T-helper 9 cell (primary cell): ENCODE results near the gene TTLL7.
"Not testable (repeated sequence)": the region's sequence is repeated elsewhere in the genome, so short reads cannot be mapped to it uniquely, and the experiment has no call there.

Experiments used
- DNase-seq: peaks from one replicate; pipeline ENCODE4 v3.0.0-alpha.2; 2020

TTLL7 gene

GRCh38 chr1:83996191-83996590 lies 2.7 kb downstream of the TTLL7 start:
- DNase-seq, result no peak

GRCh38 chr1:83995649-83996048 lies 3.3 kb downstream of the TTLL7 start:
- no peak for DNase-seq

GRCh38 chr1:83994111-83994510 lies 4.8 kb downstream of the TTLL7 start:
- no peak for DNase-seq

GRCh38 chr1:83990734-83991133 lies 8.2 kb downstream of the TTLL7 start:
- no peak for DNase-seq

GRCh38 chr1:83985048-83985447 lies 13.9 kb downstream of the TTLL7 start:
- DNase-seq, result no peak

GRCh38 chr1:83983918-83984317 lies 15.0 kb downstream of the TTLL7 start:
- not testable (repeated sequence) for DNase-seq

- no peak for DNase-seq
These were observed 20.9 kb downstream of the TTLL7 start for GRCh38 chr1:83978056-83978455.

- DNase-seq, result no peak
These were observed 22.0 kb downstream of the TTLL7 start for GRCh38 chr1:83976920-83977319.

- no peak for DNase-seq
These were observed 28.1 kb downstream of the TTLL7 start for GRCh38 chr1:83970802-83971201.

GRCh38 chr1:83970114-83970513 lies 28.8 kb downstream of the TTLL7 start:
- no peak for DNase-seq

- no peak for DNase-seq
These were observed 31.6 kb downstream of the TTLL7 start for GRCh38 chr1:83967336-83967735.

GRCh38 chr1:83964153-83964552 lies 34.8 kb downstream of the TTLL7 start:
- DNase-seq, result no peak

- no peak for DNase-seq
These were observed 37.2 kb downstream of the TTLL7 start for GRCh38 chr1:83961571-83962295.

- DNase-seq, result no peak
These were observed 38.2 kb downstream of the TTLL7 start for GRCh38 chr1:83960669-83961277.

GRCh38 chr1:83959824-83960498 lies 39.0 kb downstream of the TTLL7 start:
- no peak for DNase-seq

GRCh38 chr1:83958704-83959103 lies 40.2 kb downstream of the TTLL7 start:
- DNase-seq, result no peak

GRCh38 chr1:83954166-83954823 lies 44.6 kb downstream of the TTLL7 start:
- DNase-seq, result no peak

- DNase-seq, result no peak
These were observed 48.7 kb downstream of the TTLL7 start for GRCh38 chr1:83950106-83950661.

GRCh38 chr1:83942914-83943313 lies 56.0 kb downstream of the TTLL7 start:
- DNase-seq, result no peak

GRCh38 chr1:83934550-83934949 lies 64.4 kb downstream of the TTLL7 start:
- DNase-seq, result no peak

GRCh38 chr1:83932693-83933092 lies 66.2 kb downstream of the TTLL7 start:
- no peak for DNase-seq

GRCh38 chr1:83932281-83932680 lies 66.7 kb downstream of the TTLL7 start:
- no peak for DNase-seq

GRCh38 chr1:83931658-83932253 lies 67.2 kb downstream of the TTLL7 start:
- no peak for DNase-seq
